ENCODE results near the gene ANP32D.
"Not testable (repeated sequence)": the region's sequence is repeated elsewhere in the genome, so short reads cannot be mapped to it uniquely, and the experiment has no call there.

The ANP32D gene
- 0 to 0.62 reads per million in 2 donors for total RNA-seq

DNA sequence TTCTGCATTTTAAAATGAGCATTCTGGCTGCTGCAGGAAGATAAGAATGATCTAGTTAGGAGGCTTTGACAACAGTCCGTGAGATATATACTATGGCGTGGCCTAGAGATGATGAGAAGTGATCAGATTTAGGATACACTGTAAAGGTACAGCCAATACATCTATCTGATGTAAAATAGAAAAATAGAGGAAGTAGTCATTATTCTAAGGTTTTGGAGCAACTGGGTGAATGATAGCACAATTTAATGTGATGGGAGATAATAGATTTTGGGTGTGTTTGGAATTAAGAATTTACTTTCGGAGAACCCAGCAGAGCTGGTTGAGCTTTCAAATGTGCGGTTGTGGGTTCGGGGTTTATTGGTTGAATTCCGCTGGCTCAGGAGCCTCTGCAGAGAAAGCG, at the start of gene ANP32D:
Gene ANP32D (plus strand): TSS at position 301 of the 400 bp plus-strand sequence. CDS start 106 bp downstream, outside the sequence.
- DNase-seq = no peak

DNA sequence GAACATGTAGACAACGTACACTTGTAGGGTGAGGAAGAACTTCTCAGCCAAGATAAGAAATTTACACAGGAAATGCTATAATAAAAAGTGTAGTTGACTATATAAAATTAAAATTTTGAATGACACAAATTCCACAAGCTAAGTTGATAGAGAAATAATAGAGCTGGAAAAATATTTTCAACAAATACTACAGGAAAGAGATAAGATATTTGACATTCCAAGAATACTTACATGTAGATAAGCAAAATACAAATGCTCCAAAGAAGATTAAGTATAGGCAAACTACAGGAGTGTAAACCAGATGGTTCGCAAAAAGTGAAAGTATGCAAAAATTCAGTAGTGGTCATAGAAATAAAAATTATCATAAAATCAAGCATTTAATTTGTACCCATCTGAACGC, 49.2 kb upstream of the ANP32D start:
- no peak for DNase-seq

- no peak for DNase-seq
Measured at GRCh38 chr12:48424644-48425043, 47.7 kb upstream of the ANP32D start.

GRCh38 chr12:48434016-48434415, 38.3 kb upstream of the ANP32D start:
- DNase-seq = not testable (repeated sequence)

DNA sequence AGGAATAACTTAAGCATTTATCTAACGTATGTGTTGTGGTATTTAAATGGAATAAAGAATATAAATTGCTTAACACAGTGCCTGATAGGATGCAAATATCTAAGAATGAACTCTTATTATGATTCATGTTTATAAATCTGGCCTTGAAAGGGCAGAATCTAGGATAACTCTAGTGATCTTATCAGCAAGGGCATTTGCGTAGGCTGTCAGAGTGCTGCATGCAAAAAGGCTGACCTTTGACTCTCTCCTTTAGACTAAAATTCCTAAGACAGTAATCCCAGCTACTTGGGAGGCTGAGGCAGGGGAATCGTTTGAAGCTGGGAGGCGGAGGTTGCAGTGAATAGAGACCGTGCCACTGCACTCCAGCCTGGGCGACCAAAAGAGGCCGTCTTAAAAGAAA, 31.3 kb upstream of the ANP32D start:
- DNase-seq = no peak

GRCh38 chr12:48442179-48442847, 30.0 kb upstream of the ANP32D start:
- DNase-seq = no peak

- DNase-seq = no peak
Measured at GRCh38 chr12:48445538-48445937, 26.8 kb upstream of the ANP32D start.

DNA sequence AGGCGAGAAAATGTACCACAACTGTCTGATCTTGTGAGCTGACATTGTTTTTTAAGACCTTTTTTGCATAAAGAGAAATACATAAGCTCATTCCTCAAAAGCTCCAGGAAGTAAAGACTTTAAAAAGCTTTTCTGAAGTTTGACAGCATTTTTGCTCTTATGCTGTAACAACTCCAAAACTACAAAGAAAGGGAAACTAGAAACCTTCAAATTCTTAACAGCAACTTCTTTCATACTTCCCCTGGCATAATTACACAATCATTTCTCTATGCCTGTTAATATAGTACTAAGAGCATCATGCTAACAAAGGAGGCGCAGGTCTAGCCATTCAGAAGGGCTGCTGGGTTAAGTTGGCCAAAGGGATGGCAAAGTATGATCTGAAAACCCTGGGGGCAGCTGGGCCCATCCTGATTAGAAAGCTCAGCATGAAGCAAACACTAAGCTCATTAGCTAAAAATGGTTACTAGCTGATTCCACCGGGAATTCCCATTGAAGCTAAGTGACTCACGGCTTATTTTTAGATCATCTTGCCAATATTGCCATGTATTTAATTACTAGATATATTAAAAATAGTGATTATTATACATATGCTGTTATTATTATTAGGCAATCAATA, 26.1 kb upstream of the ANP32D start:
- DNase-seq = no peak

GRCh38 chr12:48447755-48448154, 24.6 kb upstream of the ANP32D start:
- DNase-seq = no peak

- no peak for DNase-seq
Measured at GRCh38 chr12:48451372-48451771, 21.0 kb upstream of the ANP32D start.

GRCh38 chr12:48452961-48453360, 19.4 kb upstream of the ANP32D start:
- DNase-seq = not testable (repeated sequence)

- DNase-seq = peak in 2 of 5 experiments; percentile 2 to 16
Measured at GRCh38 chr12:48454667-48455066, 17.7 kb upstream of the ANP32D start.

- no peak for DNase-seq
Measured at GRCh38 chr12:48455116-48455515, 17.2 kb upstream of the ANP32D start.

DNA sequence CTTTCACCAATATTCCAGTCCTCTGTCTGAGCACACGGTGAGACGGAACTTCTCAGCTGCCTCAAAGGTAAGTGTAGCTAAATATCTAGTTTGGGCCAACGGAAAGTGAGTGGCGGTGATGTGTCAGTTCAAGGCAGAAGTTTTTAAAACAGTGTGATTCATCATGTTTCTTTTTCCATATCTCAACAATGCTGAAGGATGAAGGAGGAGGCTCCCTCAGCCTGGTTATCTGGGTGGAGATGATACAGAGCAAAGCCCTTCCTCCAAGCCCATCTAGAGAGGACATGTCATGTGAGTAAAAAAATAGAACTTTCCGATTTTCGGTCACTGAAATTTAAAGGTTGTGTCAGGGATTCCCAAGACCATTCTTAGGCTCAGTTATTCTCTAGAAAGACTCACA, 13.1 kb upstream of the ANP32D start:
- DNase-seq = no peak

- not testable (repeated sequence) for DNase-seq
Measured at GRCh38 chr12:48469027-48469426, 3.3 kb upstream of the ANP32D start.

- DNase-seq = no peak
Measured at GRCh38 chr12:48473061-48473460, 702 bp downstream of the ANP32D start.

- DNase-seq = not testable (repeated sequence)
Measured at GRCh38 chr12:48474497-48474896, 2.1 kb downstream of the ANP32D start.

GRCh38 chr12:48482198-48482597, 9.8 kb downstream of the ANP32D start, which contains the start of gene C12orf54:
Gene C12orf54, plus strand, starts transcription at chr12:48482498. Its CDS starts 799 bp downstream, at chr12:48483297.
- no peak for DNase-seq

- no peak for DNase-seq
Measured at GRCh38 chr12:48482930-48483329, 10.6 kb downstream of the ANP32D start.

DNA sequence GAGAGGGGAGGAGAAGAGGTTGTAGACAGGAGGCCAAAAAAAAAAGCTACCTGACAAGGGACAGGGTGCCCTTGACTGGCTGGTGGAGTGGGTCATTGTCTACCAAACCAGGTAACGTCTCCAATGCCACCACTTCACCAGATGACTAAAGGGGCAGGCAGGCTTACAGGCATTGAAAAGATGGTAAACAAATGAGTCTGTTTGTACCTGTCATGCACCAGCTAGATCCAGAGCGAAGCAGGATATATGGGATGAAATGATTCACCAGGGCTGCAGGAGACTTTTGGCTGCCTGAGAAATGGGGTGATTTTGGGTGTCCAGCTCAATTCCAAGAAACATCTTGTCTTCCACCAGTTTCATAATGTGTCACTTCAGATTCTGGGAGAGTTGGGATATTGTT, 13.9 kb downstream of the ANP32D start:
- DNase-seq = no peak

- DNase-seq = no peak
Measured at GRCh38 chr12:48486679-48487078, 14.3 kb downstream of the ANP32D start.

GRCh38 chr12:48489012-48489411, 16.7 kb downstream of the ANP32D start:
- peak in 1 of 5 experiments; percentile 16 for DNase-seq

DNA sequence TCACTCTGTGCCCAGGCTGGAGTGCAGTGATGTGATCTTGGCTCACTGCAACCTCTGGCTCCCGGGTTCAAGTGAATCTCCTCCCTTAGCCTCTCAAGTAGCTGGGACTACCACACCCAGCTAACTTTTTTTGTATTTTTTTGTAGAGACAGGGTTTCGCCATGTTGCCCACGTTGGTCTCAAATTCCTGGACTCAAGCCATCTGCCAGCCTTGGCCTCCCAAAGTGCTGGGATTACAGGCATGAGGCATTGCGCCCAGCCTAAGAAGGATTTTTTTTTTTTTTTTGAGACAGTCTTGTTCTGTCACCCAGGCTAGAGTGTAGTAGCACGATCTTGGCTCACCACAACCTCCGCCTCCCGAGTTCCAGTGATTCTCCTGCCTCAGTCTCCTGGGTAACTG, 17.1 kb downstream of the ANP32D start:
- DNase-seq = not testable (repeated sequence)

DNA sequence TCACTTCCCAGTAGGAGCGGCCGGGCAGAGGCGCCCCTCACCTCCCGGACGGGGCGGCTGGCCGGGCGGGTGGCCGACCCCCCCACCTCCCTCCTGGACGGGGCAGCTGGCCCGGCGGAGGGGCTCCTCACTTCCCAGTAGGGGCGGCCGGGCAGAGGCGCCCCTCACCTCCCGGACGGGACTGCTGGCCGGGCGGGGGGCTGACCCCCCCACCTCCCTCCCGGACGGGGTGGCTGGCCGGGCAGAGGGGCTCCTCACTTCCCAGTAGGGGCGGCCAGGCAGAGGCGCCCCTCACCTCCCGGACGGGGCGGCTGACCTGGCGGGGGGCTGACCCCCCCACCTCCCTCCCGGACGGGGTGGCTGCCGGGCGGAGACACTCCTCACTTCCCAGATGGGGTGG, 27.9 kb downstream of the ANP32D start:
- not testable (repeated sequence) for DNase-seq

Data from T-helper 2 cell (primary cell).